ENCODE results near the gene URM1. TPM values are rescaled to one million over a fixed set of nuclear protein-coding genes. Genes with fewer than 3 reads are reported as not detected.

The URM1 gene
- polyA plus RNA-seq, 2 of the 4 experiments (the other 2 are of a cell fraction): 43.6 to 50.6 TPM

GRCh38 chr9:128406848-128407391, 35.7 kb downstream of the URM1 start:
- WGBS (ENCODE audit: missing lambda C conversion rate): 75% methylated on average over 9 of the region's 9 CpGs
- CTCF ChIA-PET: interaction anchor here (0.9 to 2.1 kb wide), 5 partner anchors 13 to 44 kb away, joined by 4 to 9 read pairs (median 4); no protein-coding TSS in a partner anchor
- Histone ChIP-seq H3K27ac (no peak overlapping the region), H3K4me1 (peaks cover 6% of the 10 kb centered on the region; the same call in 1 of the 3 replicates), H3K4me2 (no peak overlapping the region), H3K9me3 (no peaks in the 10 kb centered on the region), H3K4me3 (no peak overlapping the region)
- FAIRE-seq: no peak
- TF ChIP-seq BCL3 (IDR thresholded peaks at IDR 0.05) (no peak), EHMT2 (IDR thresholded peaks at IDR 0.05; ENCODE audit: low read depth) (no peak), TP53 (CRISPR knock-in tag; IDR thresholded peaks at IDR 0.05) (no peak), BHLHE40 (IDR thresholded peaks at IDR 0.05; ENCODE audit: low read depth, low read length) (no peak), CTCF (IDR thresholded peaks at IDR 0.05) (no peak), HMGXB4 (CRISPR knock-in tag; IDR thresholded peaks at IDR 0.05; ENCODE audit: borderline replicate concordance) (no peak), E2F6 (IDR thresholded peaks at IDR 0.05; ENCODE audit: borderline replicate concordance, low read depth) (no peak), MAZ (IDR thresholded peaks at IDR 0.05; ENCODE audit: borderline replicate concordance, low read depth, low read length) (no peak), ZFP36 (IDR thresholded peaks at IDR 0.05; ENCODE audit: borderline replicate concordance, partially characterized antibody) (no peak)
- no peak for DNase-seq (ENCODE audit: low read depth in 1 of 2, low spot score in 1 of 2)
- ATAC-seq: no peak
- POLR2A ChIA-PET: no interaction called here

GRCh38 chr9:128408963-128409431, 37.8 kb downstream of the URM1 start:
- ATAC-seq: no peak
- no peak for DNase-seq (ENCODE audit: low read depth in 1 of 2, low spot score in 1 of 2)
- 89% methylated on average over 26 of the region's 26 CpGs for WGBS (ENCODE audit: missing lambda C conversion rate)
- ChIA-PET CTCF (interaction anchor here (1.0 to 7.0 kb wide), 6 partner anchors 12 to 113 kb away, joined by 3 to 52 read pairs (median 8); partner anchors contain the start of gene CERCAM), POLR2A (no interaction called here)
- no peak overlapping the region for H3K4me2 ChIP-seq
- no peak for FAIRE-seq
- no peak overlapping the region for H3K27ac ChIP-seq
- no peak overlapping the region for H3K4me3 ChIP-seq
- H3K9me3 ChIP-seq: no peaks in the 10 kb centered on the region
- peaks cover 6% of the 10 kb centered on the region; the same call in 1 of the 3 replicates for H3K4me1 ChIP-seq
- TF ChIP-seq MAX (IDR thresholded peaks at IDR 0.05) (no peak), RFX5 (IDR thresholded peaks at IDR 0.05) (no peak), ELK1 (IDR thresholded peaks at IDR 0.05; ENCODE audit: low read depth, low read length) (no peak), PHF8 (IDR thresholded peaks at IDR 0.05; ENCODE audit: borderline replicate concordance, low read depth) (no peak), GATA3 (IDR thresholded peaks at IDR 0.05; ENCODE audit: borderline replicate concordance) (no peak), SMC3 (IDR thresholded peaks at IDR 0.05) (no peak), HMGXB4 (CRISPR knock-in tag; IDR thresholded peaks at IDR 0.05; ENCODE audit: borderline replicate concordance) (no peak), RNF2 (IDR thresholded peaks at IDR 0.05; ENCODE audit: borderline replicate concordance, low read depth) (no peak), NFE2L2 (conservative IDR thresholded peaks at IDR 0.05; ENCODE audit: low read length) (no peak), POLR2AphosphoS2 (conservative IDR thresholded peaks at IDR 0.05; ENCODE audit: low read length) (no peak), ATOH8 (CRISPR knock-in tag; IDR thresholded peaks at IDR 0.05; ENCODE audit: low read depth) (no peak), JUN (IDR thresholded peaks at IDR 0.05) (no peak), FOXS1 (CRISPR knock-in tag; IDR thresholded peaks at IDR 0.05) (no peak), ZSCAN20 (CRISPR knock-in tag; IDR thresholded peaks at IDR 0.05) (no peak), ESRRA (IDR thresholded peaks at IDR 0.05; ENCODE audit: borderline replicate concordance, low read length) (no peak), HOXB5 (CRISPR knock-in tag; IDR thresholded peaks at IDR 0.05) (no peak)

All from A549 (cell line).